ENCODE data around the gene SAMMSON. TPM values are rescaled to one million over a fixed set of nuclear protein-coding genes. Genes with fewer than 3 reads are reported as not detected.

Gene SAMMSON
- total RNA-seq, result not detected in 2 replicates

GRCh38 chr3:69999140-70000027, at the start of gene SAMMSON:
TSS of gene SAMMSON (plus strand) at chr3:69999733.

Data from bladder microvascular endothelial cell (primary cell).